SK-N-SH treated with all-trans-retinoic acid at 6 μM for 48 hours (cell line): Measurements from ENCODE around the gene APOC4.

ENCODE experiments used
- ARNTL ChIP-seq: fragments of 450-650 bp; formaldehyde crosslinking; IDR thresholded peaks from 2 replicates; pipeline ENCODE4 v1.5.0; 2020; ENCODE audit warnings: low read depth, mild to moderate bottlenecking, moderate library complexity, borderline replicate concordance
- CSDC2 ChIP-seq: fragments of 250-450 bp; sonication (Bioruptor Pico); IDR thresholded peaks from 2 replicates; pipeline ENCODE4 v1.5.0; 2020; ENCODE audit warnings: mild to moderate bottlenecking, moderate library complexity
- ISL1 ChIP-seq: fragments of 250-450 bp; sonication (Bioruptor Pico); IDR thresholded peaks from 2 replicates; pipeline ENCODE4 v2.1.2; 2022; ENCODE audit warnings: mild to moderate bottlenecking, moderate library complexity
- TSHZ2 ChIP-seq: fragments of 250-450 bp; sonication (Bioruptor Pico); IDR thresholded peaks from 2 replicates; pipeline ENCODE4 v1.5.0; 2020; ENCODE audit warnings: mild to moderate bottlenecking, moderate library complexity
- ZFP3 ChIP-seq: fragments of 250-450 bp; sonication (Bioruptor Pico); IDR thresholded peaks from 2 replicates; pipeline ENCODE4 v1.5.0; 2020; ENCODE audit warnings: mild to moderate bottlenecking, moderate library complexity
- ZFP30 ChIP-seq: fragments of 450-650 bp; formaldehyde crosslinking; IDR thresholded peaks from 2 replicates; pipeline ENCODE4 v1.5.0; 2022; ENCODE audit warnings: mild to moderate bottlenecking, moderate library complexity
- TF ChIP-seq, protein P1 (sequence below): fragments of 250-450 bp; sonication (Bioruptor Pico); IDR thresholded peaks from 2 replicates; pipeline ENCODE4 v1.5.1; 2020; ENCODE audit warnings: low read depth, mild to moderate bottlenecking, moderate library complexity
- TF ChIP-seq, protein P2 (sequence below): fragments of 250-450 bp; sonication (Bioruptor Pico); IDR thresholded peaks from 2 replicates; pipeline ENCODE4 v1.8.0; 2021; ENCODE audit warnings: low read depth, mild to moderate bottlenecking, moderate library complexity, borderline replicate concordance
- TF ChIP-seq, protein P3 (sequence below): fragments of 250-450 bp; sonication (Bioruptor Pico); IDR thresholded peaks from 2 replicates; pipeline ENCODE4 v1.8.0; 2020; ENCODE audit warnings: mild to moderate bottlenecking, moderate library complexity, borderline replicate concordance

DNA sequence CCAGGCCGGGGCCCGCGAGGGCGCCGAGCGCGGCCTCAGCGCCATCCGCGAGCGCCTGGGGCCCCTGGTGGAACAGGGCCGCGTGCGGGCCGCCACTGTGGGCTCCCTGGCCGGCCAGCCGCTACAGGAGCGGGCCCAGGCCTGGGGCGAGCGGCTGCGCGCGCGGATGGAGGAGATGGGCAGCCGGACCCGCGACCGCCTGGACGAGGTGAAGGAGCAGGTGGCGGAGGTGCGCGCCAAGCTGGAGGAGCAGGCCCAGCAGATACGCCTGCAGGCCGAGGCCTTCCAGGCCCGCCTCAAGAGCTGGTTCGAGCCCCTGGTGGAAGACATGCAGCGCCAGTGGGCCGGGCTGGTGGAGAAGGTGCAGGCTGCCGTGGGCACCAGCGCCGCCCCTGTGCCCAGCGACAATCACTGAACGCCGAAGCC lies 33.2 kb upstream of the APOC4 start:
- TF ChIP-seq ZFP30: no peak
- TF ChIP-seq ARNTL (CRISPR knock-in tag): no peak
- no peak for TF ChIP-seq ISL1 (CRISPR knock-in tag)
- TF ChIP-seq CSDC2: no peak
- no peak for TF ChIP-seq ZFP3
- TF ChIP-seq, protein P1, sequence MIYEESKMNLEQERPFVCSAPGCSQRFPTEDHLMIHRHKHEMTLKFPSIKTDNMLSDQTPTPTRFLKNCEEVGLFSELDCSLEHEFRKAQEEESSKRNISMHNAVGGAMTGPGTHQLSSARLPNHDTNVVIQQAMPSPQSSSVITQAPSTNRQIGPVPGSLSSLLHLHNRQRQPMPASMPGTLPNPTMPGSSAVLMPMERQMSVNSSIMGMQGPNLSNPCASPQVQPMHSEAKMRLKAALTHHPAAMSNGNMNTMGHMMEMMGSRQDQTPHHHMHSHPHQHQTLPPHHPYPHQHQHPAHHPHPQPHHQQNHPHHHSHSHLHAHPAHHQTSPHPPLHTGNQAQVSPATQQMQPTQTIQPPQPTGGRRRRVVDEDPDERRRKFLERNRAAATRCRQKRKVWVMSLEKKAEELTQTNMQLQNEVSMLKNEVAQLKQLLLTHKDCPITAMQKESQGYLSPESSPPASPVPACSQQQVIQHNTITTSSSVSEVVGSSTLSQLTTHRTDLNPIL (CRISPR knock-in tag): no peak
- TF ChIP-seq, protein P2, sequence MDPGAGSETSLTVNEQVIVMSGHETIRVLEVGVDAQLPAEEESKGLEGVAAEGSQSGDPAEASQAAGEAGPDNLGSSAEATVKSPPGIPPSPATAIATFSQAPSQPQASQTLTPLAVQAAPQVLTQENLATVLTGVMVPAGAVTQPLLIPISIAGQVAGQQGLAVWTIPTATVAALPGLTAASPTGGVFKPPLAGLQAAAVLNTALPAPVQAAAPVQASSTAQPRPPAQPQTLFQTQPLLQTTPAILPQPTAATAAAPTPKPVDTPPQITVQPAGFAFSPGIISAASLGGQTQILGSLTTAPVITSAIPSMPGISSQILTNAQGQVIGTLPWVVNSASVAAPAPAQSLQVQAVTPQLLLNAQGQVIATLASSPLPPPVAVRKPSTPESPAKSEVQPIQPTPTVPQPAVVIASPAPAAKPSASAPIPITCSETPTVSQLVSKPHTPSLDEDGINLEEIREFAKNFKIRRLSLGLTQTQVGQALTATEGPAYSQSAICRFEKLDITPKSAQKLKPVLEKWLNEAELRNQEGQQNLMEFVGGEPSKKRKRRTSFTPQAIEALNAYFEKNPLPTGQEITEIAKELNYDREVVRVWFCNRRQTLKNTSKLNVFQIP (CRISPR knock-in tag): no peak
- TF ChIP-seq, protein P3, sequence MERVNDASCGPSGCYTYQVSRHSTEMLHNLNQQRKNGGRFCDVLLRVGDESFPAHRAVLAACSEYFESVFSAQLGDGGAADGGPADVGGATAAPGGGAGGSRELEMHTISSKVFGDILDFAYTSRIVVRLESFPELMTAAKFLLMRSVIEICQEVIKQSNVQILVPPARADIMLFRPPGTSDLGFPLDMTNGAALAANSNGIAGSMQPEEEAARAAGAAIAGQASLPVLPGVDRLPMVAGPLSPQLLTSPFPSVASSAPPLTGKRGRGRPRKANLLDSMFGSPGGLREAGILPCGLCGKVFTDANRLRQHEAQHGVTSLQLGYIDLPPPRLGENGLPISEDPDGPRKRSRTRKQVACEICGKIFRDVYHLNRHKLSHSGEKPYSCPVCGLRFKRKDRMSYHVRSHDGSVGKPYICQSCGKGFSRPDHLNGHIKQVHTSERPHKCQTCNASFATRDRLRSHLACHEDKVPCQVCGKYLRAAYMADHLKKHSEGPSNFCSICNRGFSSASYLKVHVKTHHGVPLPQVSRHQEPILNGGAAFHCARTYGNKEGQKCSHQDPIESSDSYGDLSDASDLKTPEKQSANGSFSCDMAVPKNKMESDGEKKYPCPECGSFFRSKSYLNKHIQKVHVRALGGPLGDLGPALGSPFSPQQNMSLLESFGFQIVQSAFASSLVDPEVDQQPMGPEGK (CRISPR knock-in tag): no peak
- no peak for TF ChIP-seq TSHZ2
